Uterus (tissue), 4 donors: ENCODE results near the gene B3GNT3. TPM values are rescaled to one million over a fixed set of nuclear protein-coding genes. Genes with fewer than 3 reads are reported as not detected.

Experiments
- DNase-seq, 2 donors: peaks; one replicate each; pipeline ENCODE4 v3.0.0-alpha.2; 2019 to 2020
- H3K27ac ChIP-seq, 2 donors: fragments of 200-600 bp; sonication (generic); 1 replicate in 1 of 2; 2 replicates in 1 of 2; pipeline ENCODE4 v1.5.1; 2016 to 2018
- H3K27me3 ChIP-seq, 2 donors: fragments of 200-600 bp; sonication (generic); one replicate each; pipeline ENCODE4 v1.5.1; 2018 to 2019; ENCODE audit warnings: control low read depth in 1 of 2
- H3K36me3 ChIP-seq, 2 donors: fragments of 200-600 bp; sonication (generic); one replicate each; pipeline ENCODE4 v1.5.1; 2019; ENCODE audit warnings: control low read depth in 1 of 2
- H3K4me1 ChIP-seq, 2 donors: fragments of 200-600 bp; sonication (generic); one replicate each; pipeline ENCODE4 v1.5.1; 2018 to 2019; ENCODE audit warnings: control low read depth in 1 of 2
- H3K4me3 ChIP-seq, 2 donors: fragments of 200-600 bp; sonication (generic); 1 replicate in 1 of 2; 2 replicates in 1 of 2; pipeline ENCODE4 v1.5.1; 2018 to 2019; ENCODE audit warnings: mild to moderate bottlenecking in 1 of 2
- H3K9me3 ChIP-seq, 2 donors: fragments of 200-600 bp; sonication (generic); one replicate each; pipeline ENCODE4 v1.5.1; 2019; ENCODE audit warnings: control low read depth in 1 of 2
- CTCF ChIP-seq, 4 experiments: fragments of 200-600 bp in 2 of 4; fragments of 450-650 bp in 2 of 4; sonication (generic) in 2 of 4; IDR thresholded peaks; one replicate each; pipeline ENCODE4 v1.5.1; 2016 to 2019; ENCODE audit warnings: antibody characterized with exemption in 4 of 4, mild to moderate bottlenecking in 2 of 4, moderate library complexity in 1 of 4
- POLR2A ChIP-seq, 2 donors: fragments of 450-650 bp; IDR thresholded peaks; one replicate each; pipeline ENCODE4 v1.6.1; 2016; ENCODE audit warnings: antibody characterized with exemption in 2 of 2, mild to moderate bottlenecking in 1 of 2, moderate library complexity in 1 of 2
- intact Hi-C: fragments of 100-400 bp; cut with DNase I; formaldehyde crosslinking; loops from one replicate; pipeline ENCODE4 v1.15.1; 2023; ENCODE audit warnings: low total_unique reads
- total RNA-seq, 4 donors: library from RNA; depleted of rRNA in 3 of 4; stranded (reverse); fragments of >200 nt in 3 of 4; gene quantifications; one replicate each; pipeline versions ENCODE4 v1.1.0 to v1.2.4, GENCODE V29; 2014 to 2023
- donor health status: DM: yes; HTN: yes; CAD: no.

B3GNT3 gene
- total RNA-seq, 4 donors from 2014 or later, result 1.4 TPM; not detected in 3

DNA sequence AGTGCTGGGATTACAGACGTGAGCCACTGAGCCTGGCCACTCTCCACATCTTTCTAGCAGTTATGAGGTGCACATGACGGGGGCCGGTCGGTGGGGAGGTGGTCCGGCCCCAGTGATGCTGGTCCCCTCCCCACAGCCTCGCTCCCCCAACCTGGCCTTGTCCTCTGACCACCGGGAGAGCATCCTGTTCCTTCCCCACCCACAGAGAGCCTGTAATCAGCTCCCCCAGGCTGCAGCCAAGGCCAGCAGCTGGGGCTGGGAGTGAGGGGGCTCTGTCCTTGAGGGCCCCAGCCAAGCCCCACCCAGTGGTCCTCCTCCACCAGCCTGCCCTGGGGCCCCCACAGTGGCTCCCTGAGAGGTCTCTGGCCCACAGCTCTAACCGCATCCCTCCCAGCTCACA is 29.4 kb downstream of the B3GNT3 start:
- no peak for DNase-seq
- intact Hi-C loops, result no loop called here

DNA sequence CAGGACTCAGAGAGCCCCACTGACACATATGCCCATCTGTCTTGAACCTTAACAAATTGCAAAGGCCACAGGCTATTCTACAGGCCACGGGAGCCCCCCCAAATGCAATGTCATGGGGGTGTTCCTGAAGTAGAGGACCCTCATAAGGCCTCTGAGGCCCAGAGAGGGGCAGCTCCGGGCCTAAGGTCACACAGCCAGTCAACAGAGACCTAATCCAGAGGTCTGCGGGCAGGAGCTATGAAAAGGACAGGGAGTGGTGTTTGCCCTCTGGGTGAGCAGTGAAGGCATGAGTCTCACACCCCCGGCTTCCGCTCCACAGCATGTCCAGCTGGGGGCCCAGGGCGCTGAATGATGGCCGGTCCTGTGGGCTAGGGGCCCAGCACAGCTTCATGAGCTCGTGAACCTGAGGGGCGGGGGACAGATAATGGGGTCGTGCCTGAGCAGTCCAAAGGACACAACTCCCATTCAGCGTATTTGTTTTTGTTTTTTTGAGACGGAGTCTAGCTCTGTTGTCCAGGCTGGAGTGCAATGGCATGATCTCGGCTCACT is 31.6 kb downstream of the B3GNT3 start:
- TF ChIP-seq CTCF (IDR thresholded peaks at IDR 0.05) (no peak), POLR2A (IDR thresholded peaks at IDR 0.05) (no peak)
- no peak for DNase-seq
- H3K4me3 ChIP-seq, result no peak overlapping the region
- no peak overlapping the region for H3K27ac ChIP-seq
- no peaks in the 10 kb centered on the region for H3K27me3 ChIP-seq
- intact Hi-C loops, result no loop called here
- H3K9me3 ChIP-seq, result no peaks in the 10 kb centered on the region
- H3K36me3 ChIP-seq, result no peaks in the 10 kb centered on the region
- H3K4me1 ChIP-seq, result no peaks in the 10 kb centered on the region

More for the DNA sequence above, 29.4 kb downstream of the B3GNT3 start:
- Histone ChIP-seq H3K27ac (no peak overlapping the region), H3K27me3 (no peaks in the 10 kb centered on the region), H3K36me3 (no peaks in the 10 kb centered on the region), H3K4me1 (no peaks in the 10 kb centered on the region), H3K4me3 (no peak overlapping the region), H3K9me3 (no peaks in the 10 kb centered on the region)
- no peak for TF ChIP-seq POLR2A (IDR thresholded peaks at IDR 0.05)
- TF ChIP-seq CTCF (IDR thresholded peaks at IDR 0.05), result no peak

DNA sequence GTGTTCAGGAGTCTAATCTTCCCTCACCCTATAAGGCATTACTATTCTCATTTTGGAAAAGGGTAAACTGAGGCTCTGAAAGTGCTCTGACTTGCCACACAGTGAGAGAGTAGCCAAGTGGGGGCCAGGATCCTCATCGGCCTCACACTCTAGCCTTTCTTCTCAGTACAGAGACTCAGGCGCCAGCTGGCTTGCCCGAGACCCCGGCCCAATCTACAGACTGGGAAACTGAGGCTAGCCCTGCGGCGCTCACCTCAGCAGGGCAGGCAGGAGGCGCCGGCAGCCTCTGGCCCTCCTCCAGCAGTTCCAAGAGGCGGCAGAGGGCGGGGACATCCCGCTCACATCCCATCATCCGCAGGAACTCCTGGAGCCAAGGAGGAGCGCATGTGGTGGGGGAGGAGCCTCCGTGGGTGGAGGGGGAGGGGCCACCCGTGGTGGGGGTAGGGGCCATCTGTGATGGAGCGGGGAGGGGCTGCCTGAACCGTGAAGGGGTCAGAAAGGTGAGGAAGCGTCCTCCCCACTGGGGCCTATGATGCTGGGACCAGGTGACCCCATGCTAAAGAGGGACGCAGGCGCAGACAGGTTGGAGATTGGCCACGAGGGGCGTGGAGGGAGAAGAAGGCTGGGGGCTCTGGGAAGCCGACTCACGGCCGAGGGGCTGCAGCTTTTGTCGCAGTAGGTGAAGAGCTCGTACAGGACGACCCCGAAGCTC is 35.1 kb downstream of the B3GNT3 start:
- Histone ChIP-seq H3K36me3 (no peaks in the 10 kb centered on the region), H3K27me3 (no peaks in the 10 kb centered on the region), H3K9me3 (no peaks in the 10 kb centered on the region), H3K4me1 (no peaks in the 10 kb centered on the region), H3K4me3 (peak overlapping the region in 1 of 2 donors; percentile 34), H3K27ac (no peak overlapping the region)
- intact Hi-C loops, result no loop called here
- no peak for TF ChIP-seq POLR2A (IDR thresholded peaks at IDR 0.05)
- TF ChIP-seq CTCF (IDR thresholded peaks at IDR 0.05), result no peak
- DNase-seq, result no peak

- peak overlapping the region in 1 of 2 donors; percentile 34 for H3K4me3 ChIP-seq
Observed at GRCh38 chr19:17830567-17831418, 35.9 kb downstream of the B3GNT3 start.

More at GRCh38 chr19:17830567-17831418, 35.9 kb downstream of the B3GNT3 start:
- Histone ChIP-seq H3K9me3 (no peaks in the 10 kb centered on the region), H3K27ac (no peak overlapping the region), H3K4me1 (no peaks in the 10 kb centered on the region), H3K27me3 (no peaks in the 10 kb centered on the region), H3K36me3 (no peaks in the 10 kb centered on the region)
- TF ChIP-seq POLR2A (IDR thresholded peaks at IDR 0.05) (no peak), CTCF (IDR thresholded peaks at IDR 0.05) (no peak)
- peak; percentile 48 to 55 for DNase-seq
- intact Hi-C loops, result no loop called here
